Activated CD8-positive, alpha-beta memory T cell treated with anti-CD3 and anti-CD28 coated beads, Interleukin-2, amount 50 U/mL, for 4 hours (primary cell): ENCODE results near the gene RANBP10.

Experiments used
- DNase-seq: peaks from one replicate; pipeline ENCODE4 v3.0.0-alpha.2; 2020

RANBP10 gene

GRCh38 chr16:67734731-67735201, 71.6 kb downstream of the RANBP10 start:
- no peak for DNase-seq

GRCh38 chr16:67733734-67734470, 72.5 kb downstream of the RANBP10 start:
- no peak for DNase-seq

- DNase-seq = no peak
Measured at GRCh38 chr16:67731753-67732095, 74.6 kb downstream of the RANBP10 start.

GRCh38 chr16:67731071-67731752, 75.1 kb downstream of the RANBP10 start:
- DNase-seq = no peak

- no peak for DNase-seq
Measured at GRCh38 chr16:67730326-67730725, 76.0 kb downstream of the RANBP10 start.

GRCh38 chr16:67729636-67730248, 76.6 kb downstream of the RANBP10 start:
- DNase-seq = no peak

GRCh38 chr16:67727521-67728485, 78.6 kb downstream of the RANBP10 start:
- DNase-seq = no peak

- DNase-seq = no peak
Measured at GRCh38 chr16:67726106-67727034, 80.0 kb downstream of the RANBP10 start.

- DNase-seq = no peak
Measured at GRCh38 chr16:67723911-67724305, 82.5 kb downstream of the RANBP10 start.

- no peak for DNase-seq
Measured at GRCh38 chr16:67723151-67723910, 83.0 kb downstream of the RANBP10 start.

GRCh38 chr16:67720236-67720635, 86.1 kb downstream of the RANBP10 start:
- DNase-seq = no peak

- peak; percentile 19 for DNase-seq
Measured at GRCh38 chr16:67719778-67720144, 86.6 kb downstream of the RANBP10 start.

GRCh38 chr16:67719048-67719777, 87.1 kb downstream of the RANBP10 start, which contains the start of gene GFOD2:
GFOD2 (minus strand) TSS chr16:67719316; CDS start chr16:67685715, 33,601 bp downstream.
- peak; percentile 99 for DNase-seq

GRCh38 chr16:67718668-67719047, 87.7 kb downstream of the RANBP10 start:
- no peak for DNase-seq

GRCh38 chr16:67716097-67716496, 90.3 kb downstream of the RANBP10 start:
- DNase-seq = no peak

- DNase-seq = no peak
Measured at GRCh38 chr16:67714522-67714921, 91.8 kb downstream of the RANBP10 start.

GRCh38 chr16:67713647-67714273, 92.6 kb downstream of the RANBP10 start:
- no peak for DNase-seq

GRCh38 chr16:67710607-67711006, 95.8 kb downstream of the RANBP10 start:
- DNase-seq = no peak

GRCh38 chr16:67709050-67709449, 97.3 kb downstream of the RANBP10 start:
- DNase-seq = no peak

GRCh38 chr16:67708368-67708771, 98.0 kb downstream of the RANBP10 start:
- DNase-seq = no peak
